WTC11 (cell line): ENCODE measurements around the gene CFAP99.

ENCODE experiments used
- CREM ChIP-seq: sonication (generic); formaldehyde crosslinking; IDR thresholded peaks from 2 replicates; pipeline ENCODE4 v1.8.1; 2022; ENCODE audit warnings: mild to moderate bottlenecking, missing genetic modification reagents, moderate library complexity
- MYBL2 ChIP-seq: sonication (generic); formaldehyde crosslinking; IDR thresholded peaks from 2 replicates; pipeline ENCODE4 v1.8.1; 2023; ENCODE audit warnings: mild to moderate bottlenecking, moderate library complexity, missing genetic modification reagents
- NR1H2 ChIP-seq: sonication (generic); formaldehyde crosslinking; IDR thresholded peaks from 2 replicates; pipeline ENCODE4 v1.9.0; 2021; ENCODE audit warnings: mild to moderate bottlenecking, moderate library complexity, missing genetic modification reagents
- NR3C1 ChIP-seq: sonication (generic); formaldehyde crosslinking; conservative IDR thresholded peaks from 2 replicates; pipeline ENCODE4 v1.8.1; 2023; ENCODE audit warnings: low read depth, mild to moderate bottlenecking, missing genetic modification reagents
- SMAD3 ChIP-seq: sonication (generic); formaldehyde crosslinking; IDR thresholded peaks from 2 replicates; pipeline ENCODE4 v1.8.0; 2022; ENCODE audit warnings: missing genetic modification reagents, mild to moderate bottlenecking, borderline replicate concordance
- TEAD4 ChIP-seq: sonication (generic); formaldehyde crosslinking; IDR thresholded peaks from 2 replicates; pipeline ENCODE4 v1.8.0; 2022; ENCODE audit warnings: mild to moderate bottlenecking, missing genetic modification reagents
- ZNF263 ChIP-seq: sonication (generic); formaldehyde crosslinking; IDR thresholded peaks from 2 replicates; pipeline ENCODE4 v1.8.1; 2022; ENCODE audit warnings: low read depth, mild to moderate bottlenecking, moderate library complexity, missing genetic modification reagents
- TF ChIP-seq, protein P1 (sequence below): fragments of 200-600 bp; IDR thresholded peaks from 2 replicates; pipeline ENCODE4 v1.8.0; 2022; ENCODE audit warnings: antibody characterized with exemption
- TF ChIP-seq, protein P2 (sequence below): sonication (generic); formaldehyde crosslinking; IDR thresholded peaks from 2 replicates; pipeline ENCODE4 v1.8.0; 2022; ENCODE audit warnings: mild to moderate bottlenecking, missing genetic modification reagents
- TF ChIP-seq, protein P3 (sequence below): sonication (generic); formaldehyde crosslinking; IDR thresholded peaks from 2 replicates; pipeline ENCODE4 v1.8.1; 2023; ENCODE audit warnings: mild to moderate bottlenecking, missing genetic modification reagents, moderate library complexity
- TF ChIP-seq, protein P4 (sequence below): sonication (generic); formaldehyde crosslinking; IDR thresholded peaks from 2 replicates; pipeline ENCODE4 v1.8.0; 2022; ENCODE audit warnings: missing genetic modification reagents

DNA sequence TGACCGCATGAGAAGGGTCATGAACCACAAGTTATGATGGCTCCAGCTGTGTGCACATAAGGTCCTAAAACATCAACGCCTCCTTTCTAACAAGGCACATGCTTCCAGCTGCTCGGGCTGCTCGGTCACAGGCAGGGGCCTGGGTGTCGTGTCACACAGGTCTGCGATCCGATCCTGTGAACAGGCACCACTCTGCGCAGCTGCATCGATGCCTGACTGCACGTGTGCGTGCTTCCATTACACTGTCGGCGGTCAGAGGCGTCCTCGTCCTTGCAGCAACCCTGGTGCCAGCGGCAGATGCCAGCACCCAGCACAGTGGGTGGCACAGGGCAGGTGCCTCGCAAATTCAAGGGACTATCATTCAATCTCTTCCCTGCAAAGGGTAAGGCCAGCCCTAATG, 24.2 kb upstream of the CFAP99 start:
- TF ChIP-seq CREM (CRISPR knock-in tag) (no peak), NR3C1 (CRISPR knock-in tag) (no peak), ZNF263 (CRISPR knock-in tag) (no peak), NR1H2 (CRISPR knock-in tag) (no peak), TEAD4 (no peak), MYBL2 (CRISPR knock-in tag) (no peak), SMAD3 (CRISPR knock-in tag) (no peak)
- TF ChIP-seq, protein P1, sequence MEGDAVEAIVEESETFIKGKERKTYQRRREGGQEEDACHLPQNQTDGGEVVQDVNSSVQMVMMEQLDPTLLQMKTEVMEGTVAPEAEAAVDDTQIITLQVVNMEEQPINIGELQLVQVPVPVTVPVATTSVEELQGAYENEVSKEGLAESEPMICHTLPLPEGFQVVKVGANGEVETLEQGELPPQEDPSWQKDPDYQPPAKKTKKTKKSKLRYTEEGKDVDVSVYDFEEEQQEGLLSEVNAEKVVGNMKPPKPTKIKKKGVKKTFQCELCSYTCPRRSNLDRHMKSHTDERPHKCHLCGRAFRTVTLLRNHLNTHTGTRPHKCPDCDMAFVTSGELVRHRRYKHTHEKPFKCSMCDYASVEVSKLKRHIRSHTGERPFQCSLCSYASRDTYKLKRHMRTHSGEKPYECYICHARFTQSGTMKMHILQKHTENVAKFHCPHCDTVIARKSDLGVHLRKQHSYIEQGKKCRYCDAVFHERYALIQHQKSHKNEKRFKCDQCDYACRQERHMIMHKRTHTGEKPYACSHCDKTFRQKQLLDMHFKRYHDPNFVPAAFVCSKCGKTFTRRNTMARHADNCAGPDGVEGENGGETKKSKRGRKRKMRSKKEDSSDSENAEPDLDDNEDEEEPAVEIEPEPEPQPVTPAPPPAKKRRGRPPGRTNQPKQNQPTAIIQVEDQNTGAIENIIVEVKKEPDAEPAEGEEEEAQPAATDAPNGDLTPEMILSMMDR = no peak
- TF ChIP-seq, protein P2, sequence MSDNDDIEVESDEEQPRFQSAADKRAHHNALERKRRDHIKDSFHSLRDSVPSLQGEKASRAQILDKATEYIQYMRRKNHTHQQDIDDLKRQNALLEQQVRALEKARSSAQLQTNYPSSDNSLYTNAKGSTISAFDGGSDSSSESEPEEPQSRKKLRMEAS (CRISPR knock-in tag) = no peak
- TF ChIP-seq, protein P3, sequence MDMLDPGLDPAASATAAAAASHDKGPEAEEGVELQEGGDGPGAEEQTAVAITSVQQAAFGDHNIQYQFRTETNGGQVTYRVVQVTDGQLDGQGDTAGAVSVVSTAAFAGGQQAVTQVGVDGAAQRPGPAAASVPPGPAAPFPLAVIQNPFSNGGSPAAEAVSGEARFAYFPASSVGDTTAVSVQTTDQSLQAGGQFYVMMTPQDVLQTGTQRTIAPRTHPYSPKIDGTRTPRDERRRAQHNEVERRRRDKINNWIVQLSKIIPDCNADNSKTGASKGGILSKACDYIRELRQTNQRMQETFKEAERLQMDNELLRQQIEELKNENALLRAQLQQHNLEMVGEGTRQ (CRISPR knock-in tag) = no peak
- TF ChIP-seq, protein P4, sequence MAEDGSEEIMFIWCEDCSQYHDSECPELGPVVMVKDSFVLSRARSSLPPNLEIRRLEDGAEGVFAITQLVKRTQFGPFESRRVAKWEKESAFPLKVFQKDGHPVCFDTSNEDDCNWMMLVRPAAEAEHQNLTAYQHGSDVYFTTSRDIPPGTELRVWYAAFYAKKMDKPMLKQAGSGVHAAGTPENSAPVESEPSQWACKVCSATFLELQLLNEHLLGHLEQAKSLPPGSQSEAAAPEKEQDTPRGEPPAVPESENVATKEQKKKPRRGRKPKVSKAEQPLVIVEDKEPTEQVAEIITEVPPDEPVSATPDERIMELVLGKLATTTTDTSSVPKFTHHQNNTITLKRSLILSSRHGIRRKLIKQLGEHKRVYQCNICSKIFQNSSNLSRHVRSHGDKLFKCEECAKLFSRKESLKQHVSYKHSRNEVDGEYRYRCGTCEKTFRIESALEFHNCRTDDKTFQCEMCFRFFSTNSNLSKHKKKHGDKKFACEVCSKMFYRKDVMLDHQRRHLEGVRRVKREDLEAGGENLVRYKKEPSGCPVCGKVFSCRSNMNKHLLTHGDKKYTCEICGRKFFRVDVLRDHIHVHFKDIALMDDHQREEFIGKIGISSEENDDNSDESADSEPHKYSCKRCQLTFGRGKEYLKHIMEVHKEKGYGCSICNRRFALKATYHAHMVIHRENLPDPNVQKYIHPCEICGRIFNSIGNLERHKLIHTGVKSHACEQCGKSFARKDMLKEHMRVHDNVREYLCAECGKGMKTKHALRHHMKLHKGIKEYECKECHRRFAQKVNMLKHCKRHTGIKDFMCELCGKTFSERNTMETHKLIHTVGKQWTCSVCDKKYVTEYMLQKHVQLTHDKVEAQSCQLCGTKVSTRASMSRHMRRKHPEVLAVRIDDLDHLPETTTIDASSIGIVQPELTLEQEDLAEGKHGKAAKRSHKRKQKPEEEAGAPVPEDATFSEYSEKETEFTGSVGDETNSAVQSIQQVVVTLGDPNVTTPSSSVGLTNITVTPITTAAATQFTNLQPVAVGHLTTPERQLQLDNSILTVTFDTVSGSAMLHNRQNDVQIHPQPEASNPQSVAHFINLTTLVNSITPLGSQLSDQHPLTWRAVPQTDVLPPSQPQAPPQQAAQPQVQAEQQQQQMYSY (CRISPR knock-in tag) = no peak
